WTC11 (cell line): Measurements from ENCODE around the gene ADM. TPM values are rescaled to one million over a fixed set of nuclear protein-coding genes. Genes with fewer than 3 reads are reported as not detected.
A peak's percentile ranks its signal among the peaks of the same experiment; 100 is the strongest.

Source experiments
- ATAC-seq: fragments of 200-7000 bp; cut with Tn5 transposase; 2 replicates; pipeline ENCODE4 v1.10.0; 2021; ENCODE audit warnings: mild to moderate bottlenecking, moderate library complexity
- CTCF ChIA-PET: fragments of 300-600 bp; sonication (Branson Sonifier 250); formaldehyde crosslinking; loops from one replicate; lab custom pipeline; 2021; ENCODE audit warnings: antibody characterized with exemption; lab: Charles Lee
- POLR2A ChIA-PET: fragments of 350-600 bp; sonication (Branson Sonifier 250); formaldehyde crosslinking; loops from one replicate; lab custom pipeline; 2021; ENCODE audit warnings: antibody characterized with exemption; lab: Charles Lee
- DNase-seq: peaks from one replicate; pipeline ENCODE4 v3.0.0; 2021; ENCODE audit warnings: low spot score
- H3K27ac Mint-ChIP-seq: 2 replicates; pipeline ENCODE4 v1.8.0; 2021; ENCODE audit warnings: mixed read lengths
- H3K27me3 Mint-ChIP-seq: 2 replicates; pipeline ENCODE4 v1.8.0; 2021; ENCODE audit warnings: low read depth, mild to moderate bottlenecking, moderate library complexity, mixed read lengths
- H3K36me3 Mint-ChIP-seq: 2 replicates; pipeline ENCODE4 v1.8.0; 2021; ENCODE audit warnings: mixed read lengths
- H3K4me1 Mint-ChIP-seq: 2 replicates; pipeline ENCODE4 v1.8.0; 2022; ENCODE audit warnings: mixed read lengths
- H3K4me3 Mint-ChIP-seq: 2 replicates; pipeline ENCODE4 v1.8.0; 2021; ENCODE audit warnings: mild to moderate bottlenecking, moderate library complexity, mixed read lengths
- H3K9me3 Mint-ChIP-seq: 2 replicates; pipeline ENCODE4 v1.8.0; 2021; ENCODE audit warnings: mixed read lengths
- ATF6 ChIP-seq: sonication (generic); formaldehyde crosslinking; IDR thresholded peaks from 2 replicates; pipeline ENCODE4 v1.8.1; 2023; ENCODE audit warnings: mild to moderate bottlenecking, missing genetic modification reagents
- CREM ChIP-seq: sonication (generic); formaldehyde crosslinking; IDR thresholded peaks from 2 replicates; pipeline ENCODE4 v1.8.1; 2022; ENCODE audit warnings: mild to moderate bottlenecking, missing genetic modification reagents, moderate library complexity
- FOXJ3 ChIP-seq: sonication (generic); formaldehyde crosslinking; IDR thresholded peaks from 2 replicates; pipeline ENCODE4 v1.9.0; 2021; ENCODE audit warnings: missing genetic modification reagents, mild to moderate bottlenecking, borderline replicate concordance
- GTF2I ChIP-seq: fragments of 250-450 bp; sonication (Bioruptor Pico); conservative IDR thresholded peaks from 2 replicates; pipeline ENCODE4 v1.4.0; 2021; ENCODE audit warnings: mild to moderate bottlenecking
- HMGA2 ChIP-seq: fragments of 250-450 bp; sonication (Bioruptor Pico); IDR thresholded peaks from 2 replicates; pipeline ENCODE4 v1.4.0; 2021; ENCODE audit warnings: mild to moderate bottlenecking, moderate library complexity
- NFYB ChIP-seq: sonication (generic); formaldehyde crosslinking; conservative IDR thresholded peaks from 2 replicates; pipeline ENCODE4 v1.8.0; 2022; ENCODE audit warnings: low read depth, missing genetic modification reagents
- NR3C1 ChIP-seq: sonication (generic); formaldehyde crosslinking; conservative IDR thresholded peaks from 2 replicates; pipeline ENCODE4 v1.8.1; 2023; ENCODE audit warnings: low read depth, mild to moderate bottlenecking, missing genetic modification reagents
- RELA ChIP-seq: sonication (generic); formaldehyde crosslinking; IDR thresholded peaks from 2 replicates; pipeline ENCODE4 v1.8.1; 2022; ENCODE audit warnings: missing genetic modification reagents, mild to moderate bottlenecking, borderline replicate concordance
- RORB ChIP-seq: fragments of 250-450 bp; sonication (Bioruptor Pico); IDR thresholded peaks from 2 replicates; pipeline ENCODE4 v1.9.0; 2021; ENCODE audit warnings: mild to moderate bottlenecking
- SMAD3 ChIP-seq: sonication (generic); formaldehyde crosslinking; IDR thresholded peaks from 2 replicates; pipeline ENCODE4 v1.8.0; 2022; ENCODE audit warnings: missing genetic modification reagents, mild to moderate bottlenecking, borderline replicate concordance
- SMAD4 ChIP-seq: sonication (generic); formaldehyde crosslinking; IDR thresholded peaks from 2 replicates; pipeline ENCODE4 v1.8.0; 2022; ENCODE audit warnings: mild to moderate bottlenecking, missing genetic modification reagents
- ZBTB43 ChIP-seq: sonication (generic); formaldehyde crosslinking; IDR thresholded peaks from 2 replicates; pipeline ENCODE4 v1.8.1; 2023; ENCODE audit warnings: mild to moderate bottlenecking, missing genetic modification reagents
- ZMAT4 ChIP-seq: fragments of 250-450 bp; sonication (Bioruptor Pico); IDR thresholded peaks from 2 replicates; pipeline ENCODE4 v1.9.0; 2021; ENCODE audit warnings: mild to moderate bottlenecking
- ZNF396 ChIP-seq: fragments of 250-450 bp; sonication (Bioruptor Pico); IDR thresholded peaks from 2 replicates; pipeline ENCODE4 v1.8.0; 2021; ENCODE audit warnings: mild to moderate bottlenecking, moderate library complexity, borderline replicate concordance
- total RNA-seq: library from RNA; stranded (reverse); gene quantifications from 3 replicates; pipeline ENCODE4 v1.2.3, GENCODE V29; 2021
- TF ChIP-seq, protein P1 (sequence below): sonication (generic); formaldehyde crosslinking; conservative IDR thresholded peaks from 2 replicates; pipeline ENCODE4 v1.8.1; 2023; ENCODE audit warnings: mild to moderate bottlenecking, low read depth, missing genetic modification reagents, moderate library complexity
- TF ChIP-seq, protein P2 (sequence below): fragments of 250-450 bp; sonication (Bioruptor Pico); IDR thresholded peaks from 2 replicates; pipeline ENCODE4 v1.9.0; 2021; ENCODE audit warnings: moderate library complexity, mild to moderate bottlenecking, inconsistent platforms, borderline replicate concordance
- TF ChIP-seq, protein P3 (sequence below): sonication (generic); formaldehyde crosslinking; IDR thresholded peaks from 2 replicates; pipeline ENCODE4 v1.8.1; 2023; ENCODE audit warnings: mild to moderate bottlenecking, missing genetic modification reagents, borderline replicate concordance

Gene ADM
- total RNA-seq, 1 experiment from 2014 or later: 18.7 TPM

DNA sequence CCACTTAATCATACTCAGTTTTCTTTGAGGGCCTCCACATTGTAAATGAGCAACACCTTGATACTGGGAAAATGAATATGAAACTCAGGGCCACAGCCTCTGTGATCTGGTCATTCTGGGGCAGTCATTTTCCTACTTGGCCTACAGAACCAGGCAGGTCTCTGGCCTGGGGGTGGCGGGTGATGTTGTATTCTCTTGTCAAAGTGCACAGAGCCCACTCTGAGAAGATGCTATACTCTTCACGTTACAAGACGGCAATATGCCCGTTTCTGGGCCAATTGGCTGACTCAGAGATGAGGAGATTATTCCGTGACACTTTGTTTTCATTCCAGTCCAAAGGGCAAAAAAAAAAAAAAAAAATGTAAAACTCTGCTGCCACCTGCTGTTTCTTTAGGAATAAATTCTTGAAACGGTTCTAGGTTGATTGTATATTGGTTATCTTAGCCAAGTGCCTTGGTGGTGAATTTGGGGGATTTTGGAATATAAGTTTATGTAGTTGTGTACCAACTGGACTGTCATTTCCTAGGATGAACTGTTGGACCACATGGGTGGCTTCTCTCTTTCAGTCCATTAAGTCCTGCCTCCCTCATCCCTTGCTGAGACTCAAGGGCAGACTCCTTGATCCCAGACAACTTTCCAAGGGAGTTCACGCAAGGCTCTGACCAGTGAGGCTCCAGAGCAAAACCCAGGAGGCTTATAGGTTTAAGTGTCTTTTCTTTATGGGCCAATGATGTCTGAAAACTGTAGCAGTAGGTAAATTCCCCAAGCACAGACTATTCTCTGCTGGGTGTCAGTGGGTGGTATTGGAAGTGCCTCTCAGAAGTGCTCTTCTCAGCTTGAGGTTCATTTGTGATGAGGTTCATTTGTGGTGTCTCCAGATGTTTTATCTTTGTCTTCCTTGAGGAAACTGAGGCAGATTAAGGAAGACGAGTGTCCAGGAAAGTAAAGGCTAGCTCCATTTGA lies 18.2 kb downstream of the ADM start:
- ATAC-seq: peak; percentile 50; the same call in 1 of the 2 replicates
- H3K36me3 Mint-ChIP-seq: no peaks in the 10 kb centered on the region; the same call in 1 of the 2 replicates
- peak overlapping the region; percentile 47; the same call in 1 of the 2 replicates for H3K27ac Mint-ChIP-seq
- H3K27me3 Mint-ChIP-seq: no peaks in the 10 kb centered on the region
- TF ChIP-seq, protein P1, sequence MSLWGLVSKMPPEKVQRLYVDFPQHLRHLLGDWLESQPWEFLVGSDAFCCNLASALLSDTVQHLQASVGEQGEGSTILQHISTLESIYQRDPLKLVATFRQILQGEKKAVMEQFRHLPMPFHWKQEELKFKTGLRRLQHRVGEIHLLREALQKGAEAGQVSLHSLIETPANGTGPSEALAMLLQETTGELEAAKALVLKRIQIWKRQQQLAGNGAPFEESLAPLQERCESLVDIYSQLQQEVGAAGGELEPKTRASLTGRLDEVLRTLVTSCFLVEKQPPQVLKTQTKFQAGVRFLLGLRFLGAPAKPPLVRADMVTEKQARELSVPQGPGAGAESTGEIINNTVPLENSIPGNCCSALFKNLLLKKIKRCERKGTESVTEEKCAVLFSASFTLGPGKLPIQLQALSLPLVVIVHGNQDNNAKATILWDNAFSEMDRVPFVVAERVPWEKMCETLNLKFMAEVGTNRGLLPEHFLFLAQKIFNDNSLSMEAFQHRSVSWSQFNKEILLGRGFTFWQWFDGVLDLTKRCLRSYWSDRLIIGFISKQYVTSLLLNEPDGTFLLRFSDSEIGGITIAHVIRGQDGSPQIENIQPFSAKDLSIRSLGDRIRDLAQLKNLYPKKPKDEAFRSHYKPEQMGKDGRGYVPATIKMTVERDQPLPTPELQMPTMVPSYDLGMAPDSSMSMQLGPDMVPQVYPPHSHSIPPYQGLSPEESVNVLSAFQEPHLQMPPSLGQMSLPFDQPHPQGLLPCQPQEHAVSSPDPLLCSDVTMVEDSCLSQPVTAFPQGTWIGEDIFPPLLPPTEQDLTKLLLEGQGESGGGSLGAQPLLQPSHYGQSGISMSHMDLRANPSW (CRISPR knock-in tag): no peak
- TF ChIP-seq ZMAT4 (CRISPR knock-in tag) (no peak), ZNF396 (CRISPR knock-in tag) (no peak), GTF2I (CRISPR knock-in tag) (no peak), FOXJ3 (no peak), NFYB (CRISPR knock-in tag) (no peak), SMAD3 (CRISPR knock-in tag) (no peak)
- TF ChIP-seq, protein P2, sequence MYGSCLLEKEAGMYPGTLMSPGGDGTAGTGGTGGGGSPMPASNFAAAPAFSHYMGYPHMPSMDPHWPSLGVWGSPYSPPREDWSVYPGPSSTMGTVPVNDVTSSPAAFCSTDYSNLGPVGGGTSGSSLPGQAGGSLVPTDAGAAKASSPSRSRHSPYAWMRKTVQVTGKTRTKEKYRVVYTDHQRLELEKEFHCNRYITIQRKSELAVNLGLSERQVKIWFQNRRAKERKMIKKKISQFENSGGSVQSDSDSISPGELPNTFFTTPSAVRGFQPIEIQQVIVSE (CRISPR knock-in tag): no peak
- TF ChIP-seq, all 79 proteins: peak for 0
- no peak overlapping the region for H3K4me3 Mint-ChIP-seq
- ChIA-PET CTCF (interaction anchor here (0.7 to 5.1 kb wide), 10 partner anchors 8 to 716 kb away, joined by 3 to 36 read pairs (median 4); partner anchors contain the start of gene ADM), POLR2A (no interaction called here)
- H3K4me1 Mint-ChIP-seq: peaks cover 61% of the 10 kb centered on the region
- peaks cover 7% of the 10 kb centered on the region for H3K9me3 Mint-ChIP-seq
- no peak for DNase-seq

- Mint-ChIP-seq H3K4me1 (peaks cover 61% of the 10 kb centered on the region), H3K9me3 (peaks cover 7% of the 10 kb centered on the region), H3K4me3 (no peak overlapping the region), H3K36me3 (no peaks in the 10 kb centered on the region; the same call in 1 of the 2 replicates), H3K27me3 (no peaks in the 10 kb centered on the region), H3K27ac (no peak overlapping the region)
- DNase-seq (no peak), ATAC-seq (no peak)
- TF ChIP-seq NR3C1 (CRISPR knock-in tag) (no peak), ATF6 (no peak), HMGA2 (CRISPR knock-in tag) (no peak), RELA (CRISPR knock-in tag) (no peak), ZBTB43 (CRISPR knock-in tag) (no peak), RORB (CRISPR knock-in tag) (no peak), CREM (CRISPR knock-in tag) (no peak), SMAD4 (CRISPR knock-in tag) (no peak)
- TF ChIP-seq, protein P3, sequence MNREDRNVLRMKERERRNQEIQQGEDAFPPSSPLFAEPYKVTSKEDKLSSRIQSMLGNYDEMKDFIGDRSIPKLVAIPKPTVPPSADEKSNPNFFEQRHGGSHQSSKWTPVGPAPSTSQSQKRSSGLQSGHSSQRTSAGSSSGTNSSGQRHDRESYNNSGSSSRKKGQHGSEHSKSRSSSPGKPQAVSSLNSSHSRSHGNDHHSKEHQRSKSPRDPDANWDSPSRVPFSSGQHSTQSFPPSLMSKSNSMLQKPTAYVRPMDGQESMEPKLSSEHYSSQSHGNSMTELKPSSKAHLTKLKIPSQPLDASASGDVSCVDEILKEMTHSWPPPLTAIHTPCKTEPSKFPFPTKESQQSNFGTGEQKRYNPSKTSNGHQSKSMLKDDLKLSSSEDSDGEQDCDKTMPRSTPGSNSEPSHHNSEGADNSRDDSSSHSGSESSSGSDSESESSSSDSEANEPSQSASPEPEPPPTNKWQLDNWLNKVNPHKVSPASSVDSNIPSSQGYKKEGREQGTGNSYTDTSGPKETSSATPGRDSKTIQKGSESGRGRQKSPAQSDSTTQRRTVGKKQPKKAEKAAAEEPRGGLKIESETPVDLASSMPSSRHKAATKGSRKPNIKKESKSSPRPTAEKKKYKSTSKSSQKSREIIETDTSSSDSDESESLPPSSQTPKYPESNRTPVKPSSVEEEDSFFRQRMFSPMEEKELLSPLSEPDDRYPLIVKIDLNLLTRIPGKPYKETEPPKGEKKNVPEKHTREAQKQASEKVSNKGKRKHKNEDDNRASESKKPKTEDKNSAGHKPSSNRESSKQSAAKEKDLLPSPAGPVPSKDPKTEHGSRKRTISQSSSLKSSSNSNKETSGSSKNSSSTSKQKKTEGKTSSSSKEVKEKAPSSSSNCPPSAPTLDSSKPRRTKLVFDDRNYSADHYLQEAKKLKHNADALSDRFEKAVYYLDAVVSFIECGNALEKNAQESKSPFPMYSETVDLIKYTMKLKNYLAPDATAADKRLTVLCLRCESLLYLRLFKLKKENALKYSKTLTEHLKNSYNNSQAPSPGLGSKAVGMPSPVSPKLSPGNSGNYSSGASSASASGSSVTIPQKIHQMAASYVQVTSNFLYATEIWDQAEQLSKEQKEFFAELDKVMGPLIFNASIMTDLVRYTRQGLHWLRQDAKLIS (CRISPR knock-in tag): no peak
- CTCF ChIA-PET: interaction anchor here (0.7 to 5.1 kb wide), 9 partner anchors 9 to 717 kb away, joined by 3 to 36 read pairs (median 4); partner anchors contain the start of gene ADM
- POLR2A ChIA-PET: no interaction called here
Observed at GRCh38 chr11:10323793-10324170, 18.9 kb downstream of the ADM start.
